ENCODE data around the gene ATRX.

Gene ATRX

DNA sequence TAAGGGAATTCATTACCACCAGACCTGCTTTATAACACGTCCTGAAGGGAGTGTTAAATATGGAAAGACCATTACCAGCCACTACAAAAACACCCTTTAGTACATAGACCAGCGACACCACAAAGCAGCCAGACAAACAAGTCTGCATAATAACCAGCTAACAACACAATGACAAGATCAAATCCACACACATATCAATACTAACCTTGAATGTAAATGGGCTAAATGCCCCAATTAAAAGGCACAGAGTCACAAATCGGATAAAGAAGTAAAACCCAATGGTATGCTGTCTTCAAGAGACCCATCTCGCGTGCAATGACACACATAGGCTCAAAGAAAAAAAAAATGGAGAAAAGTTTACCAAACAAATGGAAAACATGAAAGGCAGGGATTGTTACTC, 302.0 kb downstream of the ATRX start:
- DNase-seq = no peak

DNA sequence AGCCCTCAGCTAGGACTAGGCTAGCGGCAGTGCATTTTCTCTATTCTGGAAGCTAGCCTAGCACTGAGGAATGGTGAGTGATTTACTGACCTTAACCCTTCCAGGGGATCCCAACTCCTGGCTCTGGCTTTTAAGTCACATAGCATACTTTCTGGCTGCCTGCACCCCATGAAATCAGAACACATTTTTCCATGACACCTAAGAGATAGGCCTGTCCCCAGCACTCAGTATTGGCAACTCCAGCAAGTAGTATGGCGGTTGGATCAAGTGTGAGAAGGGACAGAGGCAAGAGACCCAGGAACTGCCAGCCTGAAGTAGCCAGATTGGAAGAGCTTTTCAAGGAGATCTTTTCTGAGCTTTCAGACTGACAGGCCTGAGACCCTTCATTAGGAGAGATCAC, 330.6 kb downstream of the ATRX start:
- no peak for DNase-seq

All from CD4-positive, alpha-beta T cell treated with Interleukin-17A for 4 hours (primary cell).